K562 (cell line): ENCODE measurements around the gene EMILIN1.

ENCODE experiments used
- CAMTA2 ChIP-seq: fragments of 250-450 bp; sonication (Bioruptor Pico); conservative IDR thresholded peaks from 2 replicates; pipeline ENCODE4 v1.5.1; 2022
- NR1H2 ChIP-seq: sonication (generic); formaldehyde crosslinking; IDR thresholded peaks from 2 replicates; pipeline ENCODE4 v1.4.0; 2020; ENCODE audit warnings: mild to moderate bottlenecking, missing genetic modification reagents
- YBX1 ChIP-seq: fragments of 450-650 bp; IDR thresholded peaks from 2 replicates; pipeline ENCODE4 v1.7.1; 2016; ENCODE audit warnings: mild to moderate bottlenecking

DNA sequence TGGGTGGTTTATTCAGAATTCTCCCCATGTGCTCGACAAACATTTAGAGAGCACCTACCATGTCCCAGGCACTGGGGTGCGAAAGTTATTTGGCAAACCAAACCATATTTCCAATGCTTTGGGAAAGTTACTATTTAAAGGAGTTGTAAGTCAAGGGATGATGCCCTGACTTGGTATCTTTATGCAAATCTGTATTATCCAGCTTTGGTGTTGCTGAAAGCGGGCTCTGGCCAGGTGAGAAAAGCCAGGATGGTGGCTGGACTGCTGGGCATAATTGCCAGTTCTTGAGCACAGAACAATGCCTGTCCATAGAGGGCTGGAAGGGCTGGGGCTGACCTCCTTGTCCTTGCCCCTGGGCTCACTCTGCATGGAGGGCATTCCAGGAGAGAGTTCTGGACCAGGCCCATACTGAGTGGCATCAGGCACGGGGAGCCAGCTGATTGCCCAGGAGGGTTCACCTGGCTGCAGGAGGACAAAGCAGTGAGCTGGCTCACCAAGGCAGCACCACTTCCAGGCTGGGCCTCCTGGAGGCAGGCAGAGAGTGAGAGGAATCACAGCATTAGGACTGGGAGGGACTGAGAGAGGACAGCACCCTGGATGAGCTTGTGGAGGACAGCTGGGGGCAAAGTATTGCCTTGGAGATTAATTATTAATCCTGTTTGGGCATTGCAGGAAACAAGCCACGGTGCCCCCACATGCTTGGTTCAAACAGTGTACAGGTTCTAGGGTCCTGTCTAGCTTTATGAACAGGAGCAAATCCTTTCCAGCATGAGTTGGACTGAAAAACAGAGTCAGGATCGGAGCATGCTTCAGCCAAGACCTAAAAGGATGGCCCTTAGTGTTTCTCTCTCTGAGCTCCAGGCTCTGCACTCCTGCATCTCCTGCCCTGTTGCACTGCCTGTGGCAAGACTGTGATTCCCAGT lies 15.3 kb downstream of the EMILIN1 start:
- TF ChIP-seq CAMTA2 (CRISPR knock-in tag) (no peak), NR1H2 (CRISPR knock-in tag) (no peak), YBX1 (no peak)
